HG03571 (cell line): ENCODE results near the gene TFAP2B.

ENCODE experiments used
- ATAC-seq: cut with Tn5 transposase; IDR thresholded peaks from one replicate; pipeline ENCODE4 v1.9.1; 2021; ENCODE audit not compliant: unreplicated experiment

Gene TFAP2B

DNA sequence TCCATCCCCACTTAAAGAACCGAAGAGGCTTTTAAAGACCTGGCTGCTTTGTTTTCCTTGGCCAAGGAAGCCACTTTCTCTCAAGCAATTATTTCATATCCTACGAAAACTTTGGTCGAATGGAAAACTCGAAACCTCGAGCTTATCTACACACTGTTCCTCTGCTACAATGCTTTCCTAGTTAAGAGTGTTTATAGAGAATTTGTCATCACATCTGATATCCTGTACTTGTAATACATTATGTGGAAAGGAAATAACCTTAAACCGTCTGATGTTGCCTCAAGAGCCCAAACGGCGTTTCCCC is 28.1 kb downstream of the TFAP2B start:
- ATAC-seq, result no peak

DNA sequence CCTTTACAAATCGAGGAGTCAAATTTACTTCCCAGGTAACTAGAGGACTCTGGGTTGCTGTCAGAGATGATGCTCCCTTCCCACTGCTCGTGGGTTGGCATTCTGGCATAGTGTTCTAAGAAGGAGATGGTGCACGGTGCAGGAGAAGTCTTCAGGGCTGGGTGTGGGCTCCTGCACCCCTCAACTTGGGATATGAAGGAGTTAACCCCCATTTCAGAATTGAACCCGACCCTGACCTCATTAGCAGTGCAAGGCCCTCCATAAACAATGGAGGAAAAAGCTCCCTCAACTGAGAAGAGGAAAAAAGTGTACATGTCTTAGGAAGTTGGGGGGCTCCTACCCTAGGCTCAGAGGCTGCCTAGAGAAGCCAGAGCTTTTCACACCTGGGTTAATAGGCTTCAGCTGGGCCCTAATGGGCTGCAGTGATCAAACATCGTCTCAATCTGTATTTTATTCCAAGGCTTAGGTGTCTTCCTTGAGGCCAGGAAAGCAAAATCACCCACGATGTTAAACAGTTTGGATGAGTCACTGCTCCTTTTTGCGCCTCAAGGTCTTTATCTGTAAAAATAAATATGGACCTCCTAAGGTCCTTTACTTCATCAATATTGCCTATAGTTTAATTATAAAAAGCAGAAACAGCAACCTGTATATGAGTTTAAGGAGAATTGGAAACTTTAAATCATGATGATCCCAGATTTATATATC is 29.4 kb downstream of the TFAP2B start:
- ATAC-seq, result no peak

DNA sequence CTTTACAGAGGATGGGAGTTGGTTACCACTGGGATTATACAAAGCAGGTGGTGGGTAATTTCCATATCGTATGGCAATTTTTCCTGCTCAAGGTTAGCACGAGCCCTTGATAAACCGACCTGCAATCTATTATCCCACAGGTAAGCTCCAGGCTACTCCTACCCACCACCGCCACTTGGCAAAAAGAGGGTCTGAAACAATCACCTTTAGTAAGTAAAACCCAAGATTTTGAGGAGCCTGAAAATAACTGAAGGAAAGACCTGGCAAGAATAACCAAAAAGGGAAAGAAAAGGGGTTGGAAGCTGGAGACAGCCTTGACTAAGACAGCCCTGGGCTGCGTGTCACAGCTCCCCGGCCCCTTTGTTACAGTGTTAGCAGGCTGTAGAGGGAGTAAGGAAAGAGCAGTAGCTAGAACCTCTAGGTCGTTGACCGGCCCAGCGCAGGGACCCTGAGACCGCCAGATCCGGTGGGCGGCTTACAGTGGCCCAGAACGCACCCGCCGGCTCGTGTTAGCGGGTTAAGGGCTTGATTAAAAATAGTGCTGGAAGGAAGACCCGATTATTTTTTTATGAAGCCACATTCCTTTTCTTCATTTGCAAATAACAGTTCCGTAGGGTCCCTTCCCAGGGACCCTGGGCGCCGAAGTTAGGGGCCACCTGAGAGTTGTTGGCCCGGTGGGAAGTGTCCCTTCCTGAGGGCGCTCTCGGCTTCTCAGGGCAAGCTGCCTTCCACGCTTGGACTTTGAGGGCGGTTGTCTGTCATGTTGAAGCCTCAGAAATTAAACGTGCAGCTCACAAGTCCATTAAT is 30.5 kb downstream of the TFAP2B start:
- no peak for ATAC-seq

DNA sequence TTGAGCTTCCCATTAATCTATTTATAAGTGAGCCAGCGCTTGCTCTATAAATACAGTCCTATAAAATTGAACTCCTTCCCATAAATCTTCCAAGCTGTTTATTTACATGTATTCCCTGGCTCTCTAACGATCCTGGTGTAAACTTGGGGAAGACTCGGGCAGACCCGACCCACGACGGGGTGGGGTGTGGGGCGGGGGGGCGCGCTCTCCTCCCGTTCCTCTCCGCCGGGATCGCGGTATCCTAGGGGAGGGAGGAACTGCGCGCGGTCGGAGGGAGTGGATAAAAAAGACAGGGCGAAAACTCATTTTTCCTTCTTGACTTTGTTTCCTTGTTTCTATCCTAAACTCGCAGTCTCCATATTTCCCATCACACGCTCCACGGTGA is 31.1 kb downstream of the TFAP2B start:
- no peak for ATAC-seq

DNA sequence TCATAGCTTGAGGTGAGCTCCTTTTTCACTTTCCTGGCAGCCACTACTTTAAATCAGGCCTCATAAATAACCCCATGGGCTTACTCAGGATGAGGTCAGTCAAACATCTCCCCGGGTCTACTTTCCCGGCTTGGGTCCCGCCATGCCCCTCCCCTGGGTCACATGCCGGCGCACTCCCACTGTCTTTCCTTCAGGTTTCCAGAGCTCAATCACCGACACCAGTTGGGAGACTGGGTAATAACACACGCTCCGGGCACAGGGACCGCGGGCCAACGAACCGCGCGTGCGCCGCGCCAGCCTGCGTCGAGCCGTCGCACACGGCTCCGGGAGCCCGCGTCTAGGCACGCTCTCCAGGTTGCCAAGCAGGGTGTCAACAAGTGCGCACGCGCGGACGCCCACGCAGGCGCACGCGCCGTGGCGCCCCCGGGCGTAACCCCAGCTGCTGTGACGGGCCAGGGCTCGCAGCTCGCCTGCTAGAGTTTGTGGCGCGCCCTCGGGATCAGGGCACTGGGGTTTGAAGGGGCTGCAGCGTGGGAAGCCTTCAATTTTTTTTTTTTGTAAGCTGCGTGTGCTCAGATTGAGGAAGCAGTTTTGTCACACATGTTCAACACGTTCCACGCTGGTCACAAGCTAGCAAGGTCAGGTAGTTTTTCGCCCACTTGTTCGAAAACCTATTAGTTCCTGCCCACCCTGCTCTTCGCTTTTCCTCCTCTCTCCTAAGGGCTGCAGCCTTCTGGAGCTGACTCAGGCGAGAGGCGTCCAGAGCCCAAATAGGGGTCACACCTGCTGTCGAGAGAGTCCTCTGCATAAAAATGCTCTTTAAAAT is 31.8 kb downstream of the TFAP2B start:
- no peak for ATAC-seq

DNA sequence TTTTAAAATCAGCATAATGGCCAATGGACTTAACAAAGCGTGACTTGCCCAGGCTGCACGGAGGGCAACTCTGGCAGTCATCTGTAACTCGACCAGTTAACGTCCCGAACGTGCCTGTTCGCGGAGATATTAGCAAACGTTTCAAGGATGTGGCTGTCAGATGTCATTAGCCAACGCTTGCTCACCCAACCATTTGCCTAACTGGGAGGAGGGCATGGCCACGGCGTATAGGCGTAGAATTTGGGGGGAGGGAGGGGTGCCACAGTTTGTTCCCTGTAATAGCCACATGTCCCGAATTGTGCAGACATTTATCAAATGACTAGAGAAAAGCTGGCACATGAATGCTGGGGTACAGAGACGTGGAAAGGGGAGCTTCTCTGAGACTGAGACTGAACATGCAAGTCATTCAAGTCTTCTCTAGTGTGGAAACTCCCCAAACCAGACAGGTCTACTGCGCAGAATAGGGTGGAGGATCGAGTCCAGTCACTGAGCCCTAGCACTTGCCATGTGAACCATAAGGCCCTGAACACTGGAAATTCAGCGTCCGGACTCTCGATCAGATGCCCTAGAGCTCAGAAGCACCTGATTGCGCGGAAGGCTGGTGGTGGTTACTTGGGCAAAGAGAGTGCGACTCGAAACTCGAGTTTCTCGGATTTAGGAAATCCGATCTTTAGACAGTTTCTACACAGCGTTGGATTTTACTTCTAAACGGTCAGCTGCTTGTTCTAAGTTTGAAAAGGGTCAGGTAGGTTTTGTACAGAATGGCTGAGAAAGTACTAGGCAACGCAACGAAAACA is 32.6 kb downstream of the TFAP2B start:
- no peak for ATAC-seq

DNA sequence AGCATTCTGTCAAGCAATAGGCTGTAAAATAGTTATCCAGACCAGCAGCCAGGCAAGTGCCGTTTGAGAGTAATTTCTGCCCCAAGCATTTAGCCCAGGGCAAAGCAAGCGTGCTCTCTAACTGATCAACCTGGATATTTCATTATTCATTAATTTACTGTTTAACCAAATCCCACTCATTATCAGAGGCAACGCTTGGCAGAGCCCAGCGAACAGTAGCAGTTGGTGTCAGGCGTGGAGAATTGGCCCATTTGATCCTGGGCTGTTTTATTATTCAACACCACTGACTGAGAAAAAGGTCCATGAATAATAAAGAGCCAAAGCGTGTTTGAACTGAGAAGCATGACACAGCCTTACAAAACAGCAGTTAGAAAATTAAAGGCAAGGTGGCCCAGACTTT is 35.3 kb downstream of the TFAP2B start:
- no peak for ATAC-seq

DNA sequence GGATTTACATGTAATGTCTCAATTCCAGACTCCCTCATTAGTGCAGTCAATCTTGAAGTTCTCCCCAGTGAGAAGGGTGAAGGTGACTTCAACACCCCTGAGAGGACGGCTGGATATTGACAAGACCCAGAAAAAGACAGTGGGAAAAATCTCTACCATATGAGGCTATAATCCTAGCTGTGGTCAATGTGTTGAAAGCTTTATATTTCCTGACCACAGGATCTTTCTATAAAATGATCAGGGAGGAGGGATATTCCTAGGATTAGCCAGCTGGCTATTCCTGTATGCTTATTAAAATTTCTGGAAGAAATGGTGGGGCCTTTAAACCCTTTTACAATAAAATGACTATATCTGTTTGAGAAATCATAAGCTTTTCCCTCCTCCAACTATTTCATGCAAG is 43.0 kb downstream of the TFAP2B start:
- ATAC-seq, result no peak

DNA sequence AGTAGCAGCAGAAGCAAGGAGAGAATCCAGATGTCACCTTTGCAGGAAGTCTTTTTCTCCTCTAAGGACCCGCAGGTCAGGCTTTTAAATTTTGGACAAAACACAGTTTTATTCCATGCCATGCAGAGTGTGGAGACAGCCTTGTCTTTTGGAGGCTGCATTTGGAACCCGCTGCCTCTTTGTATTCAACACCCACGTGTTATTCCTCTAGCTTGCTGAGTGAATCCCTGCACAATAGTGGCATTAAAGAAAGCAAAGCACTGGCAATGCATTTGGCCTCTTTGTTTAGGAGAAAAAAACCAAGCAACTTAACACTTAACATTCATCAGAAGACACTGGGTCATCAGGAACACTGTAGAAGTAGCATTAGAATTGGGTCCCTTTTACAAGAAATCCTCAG is 43.5 kb downstream of the TFAP2B start:
- no peak for ATAC-seq

DNA sequence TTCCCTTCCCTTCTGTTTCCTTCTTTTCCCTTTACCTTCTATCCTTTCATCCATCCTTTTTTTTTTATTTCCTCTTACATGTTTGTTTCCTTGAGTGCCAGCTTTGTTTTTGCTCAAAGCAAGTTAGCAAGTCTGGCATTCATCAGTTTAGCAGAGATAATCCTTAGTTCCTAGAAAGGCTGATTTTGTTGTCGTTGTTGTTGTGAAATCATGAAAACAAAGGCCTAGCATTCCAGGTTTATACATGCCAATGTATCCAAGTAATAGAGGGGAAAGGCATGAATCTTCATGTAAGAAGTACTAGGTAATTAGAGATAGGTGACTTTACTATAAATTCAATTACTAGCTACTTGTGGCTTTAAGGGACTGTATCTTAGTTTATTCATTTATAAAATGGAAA is 45.9 kb downstream of the TFAP2B start:
- ATAC-seq, result no peak

DNA sequence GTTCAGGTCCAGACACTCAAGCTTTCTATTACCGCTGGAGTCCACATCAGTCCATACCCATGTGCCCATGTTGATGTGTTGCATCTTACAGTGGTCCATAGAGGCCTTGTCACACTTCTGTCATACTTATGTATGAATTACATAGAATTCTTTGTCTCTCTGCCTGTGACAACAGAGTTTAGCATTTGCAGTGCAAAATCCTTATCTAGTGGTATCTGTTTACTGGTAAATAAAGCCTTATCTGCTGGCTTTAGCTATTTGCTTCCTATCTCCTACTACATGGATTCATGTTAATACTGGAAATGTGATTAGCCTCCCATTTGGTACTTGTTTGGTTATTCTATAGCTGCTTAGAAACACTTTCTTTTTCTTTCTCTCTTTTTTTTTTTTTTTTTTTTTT is 49.8 kb downstream of the TFAP2B start:
- no peak for ATAC-seq

DNA sequence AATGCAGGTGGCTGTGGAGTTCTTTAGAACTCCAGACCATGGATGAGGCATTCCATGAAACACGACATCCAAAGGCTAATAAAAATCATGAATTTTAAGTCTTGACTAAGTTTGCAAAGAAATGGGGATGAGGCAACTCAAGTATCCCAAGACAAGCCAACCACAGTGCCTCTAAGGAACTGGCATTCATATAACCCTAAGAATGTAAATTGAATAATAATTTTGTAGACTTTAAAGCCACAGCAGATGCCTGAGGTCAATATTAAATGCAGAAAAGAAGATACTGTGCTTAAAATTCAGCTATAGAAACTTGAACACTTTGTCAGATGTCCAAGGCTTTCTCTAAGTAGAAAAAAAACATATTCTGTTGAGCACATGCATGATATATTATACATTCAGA is 54.5 kb downstream of the TFAP2B start:
- ATAC-seq, result no peak

DNA sequence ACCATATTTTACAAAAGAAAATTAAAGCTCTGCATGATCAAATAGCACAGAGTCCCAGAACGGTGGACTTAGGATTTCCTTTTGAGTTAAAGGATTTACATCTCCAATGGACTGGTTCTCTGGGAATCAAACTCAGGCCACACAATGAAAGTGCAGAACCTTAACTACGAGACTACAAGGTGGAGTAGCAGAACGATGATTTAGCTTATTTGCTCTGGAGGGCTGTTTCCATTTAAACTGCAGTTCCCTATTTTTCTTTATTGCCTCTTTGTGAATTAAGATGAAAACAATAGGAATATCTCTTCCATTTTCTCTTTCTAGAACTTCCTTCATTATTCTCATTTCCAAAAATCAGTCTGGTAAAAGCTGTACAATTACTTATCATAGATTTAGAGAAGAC is 65.7 kb downstream of the TFAP2B start:
- no peak for ATAC-seq

DNA sequence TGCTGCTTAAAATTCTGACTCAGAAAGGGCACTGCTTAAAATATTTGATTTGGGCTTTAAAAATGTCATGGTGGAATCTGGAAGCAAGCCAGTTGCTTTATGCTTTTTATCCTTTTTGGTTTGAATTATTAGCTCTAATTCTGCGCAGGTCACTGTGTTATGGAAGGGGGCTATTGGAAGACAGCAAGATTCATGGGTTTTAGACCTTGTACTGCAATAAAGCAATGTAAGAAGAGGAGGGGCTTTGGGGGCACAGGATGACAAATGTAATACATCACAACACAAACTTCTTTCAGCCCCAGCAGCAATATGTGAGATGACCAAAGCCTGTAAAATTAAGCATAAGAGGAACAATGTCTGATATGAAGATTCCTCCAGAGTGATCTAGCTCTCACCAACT is 68.4 kb downstream of the TFAP2B start:
- ATAC-seq, result no peak

DNA sequence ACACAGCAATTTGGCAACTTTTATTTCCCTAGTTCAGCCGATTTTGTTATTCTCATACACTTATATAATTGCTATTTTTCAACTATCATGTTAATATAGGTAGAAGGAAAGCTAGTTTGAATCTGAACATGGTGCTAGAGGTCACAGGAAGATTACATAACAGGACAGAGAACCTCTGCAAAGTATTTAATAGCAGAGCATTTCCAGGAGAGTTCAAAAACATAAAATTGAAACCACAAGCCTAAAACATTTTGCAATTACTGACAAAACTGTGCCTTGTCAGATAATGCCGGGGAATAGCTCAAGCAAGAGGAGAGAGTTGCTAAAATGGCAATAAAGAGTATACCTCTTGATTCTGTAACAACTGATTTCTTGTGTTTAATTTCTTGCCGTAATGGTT is 70.8 kb downstream of the TFAP2B start:
- no peak for ATAC-seq

DNA sequence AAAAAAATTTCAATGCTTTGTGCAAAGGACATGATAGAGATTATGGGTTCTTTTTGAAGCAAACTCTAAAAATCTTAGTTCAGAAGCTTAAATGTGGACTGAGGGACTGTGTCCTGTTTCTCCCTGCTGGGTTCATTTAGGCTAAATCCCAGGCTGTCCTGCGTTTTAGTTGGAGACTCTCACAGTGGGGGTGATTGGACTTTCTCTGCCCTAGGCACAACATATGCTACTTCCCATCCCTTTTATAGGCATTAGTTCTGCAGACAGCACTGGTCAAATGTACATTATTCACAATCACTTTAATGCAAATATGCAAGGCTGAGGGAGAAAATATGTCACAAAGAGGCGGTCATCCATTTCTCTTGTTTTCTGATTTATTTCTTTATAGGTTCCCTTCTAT is 71.3 kb downstream of the TFAP2B start:
- no peak for ATAC-seq

DNA sequence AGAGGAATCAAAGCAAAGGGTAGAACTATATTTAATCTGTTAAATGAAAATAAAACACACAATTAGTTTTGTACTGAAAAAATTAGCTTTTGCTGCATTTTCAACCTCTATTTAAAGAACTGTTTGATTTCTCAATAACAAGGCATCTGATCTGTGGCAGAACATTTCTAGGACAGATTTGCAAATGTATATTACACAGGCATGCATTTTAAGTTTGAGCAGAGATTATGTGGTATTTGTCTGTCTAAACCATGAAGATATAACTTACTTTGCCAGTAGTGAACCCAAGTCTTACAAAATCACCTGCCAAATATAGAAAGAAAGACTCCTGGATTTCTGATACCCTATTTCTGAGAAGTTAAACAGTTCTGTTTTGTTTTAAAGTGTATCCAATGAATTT is 71.9 kb downstream of the TFAP2B start:
- ATAC-seq, result no peak

DNA sequence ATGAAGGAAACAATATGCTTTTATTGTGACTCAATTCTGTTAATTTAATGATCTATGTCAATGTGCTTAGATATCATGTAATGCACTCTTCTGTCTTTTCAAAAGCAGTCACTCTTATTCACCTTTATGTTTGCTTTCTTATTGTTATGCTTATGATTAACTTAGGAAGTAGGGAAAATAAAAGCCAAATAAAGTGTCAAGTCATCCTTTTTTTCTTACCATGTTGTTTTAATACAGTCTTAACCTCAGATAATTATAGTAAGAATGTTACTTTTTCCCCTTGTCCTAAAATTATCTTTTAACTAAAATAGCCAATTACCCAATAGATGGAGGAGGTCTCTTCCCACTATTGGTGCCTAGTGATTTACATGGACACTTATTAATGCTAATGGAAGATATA is 72.6 kb downstream of the TFAP2B start:
- ATAC-seq, result no peak
